ENCODE measurements around the gene IARS1. TPM values are rescaled to one million over a fixed set of nuclear protein-coding genes. Genes with fewer than 3 reads are reported as not detected.

The IARS1 gene
- total and polyA plus RNA-seq, 2 of the 8 experiments (the other 6 are each of a cell fraction or from before 2014, with no cell fraction given) = 74.9 to 243 TPM

- CTCF ChIA-PET (ENCODE audit: partially characterized antibody) = interaction anchor here (0.8 to 1.4 kb wide), 5 partner anchors 9 to 102 kb away, joined by 3 to 4 read pairs (median 3); no protein-coding TSS in a partner anchor
- Histone ChIP-seq H3K4ac (replicated peaks; ENCODE audit: insufficient read length, low read depth, low read length) (no peak overlapping the region), H4K8ac (ENCODE audit: extremely low read depth, insufficient read depth, low read length) (no peak overlapping the region), H2BK20ac (ENCODE audit: low read length) (no peak overlapping the region), H4K5ac (ENCODE audit: insufficient read length, low read depth, low read length) (no peak overlapping the region), H3K23ac (ENCODE audit: insufficient read length) (no peak overlapping the region), H2BK15ac (ENCODE audit: low read length) (no peak overlapping the region), H3K4me1 (replicated peaks in 1 of 4; ENCODE audit: control insufficient read depth in 3 of 4, insufficient read depth in 4 of 4, low read length in 3 of 4) (no peaks in the 10 kb centered on the region), H4K91ac (replicated peaks; ENCODE audit: insufficient read length, low read length) (no peak overlapping the region), H4K20me1 (replicated peaks in 1 of 2; ENCODE audit: control insufficient read depth in 1 of 2, insufficient read depth in 2 of 2, low read length in 2 of 2) (peaks cover 0 to 11% of the 10 kb centered on the region in 2 experiments), H3K4me3 (ENCODE audit: extremely low read depth in 1 of 4, insufficient read depth in 2 of 4, low read depth in 3 of 4, low read length in 4 of 4) (no peak overlapping the region), H2BK120ac (replicated peaks; ENCODE audit: low read depth, low read length) (no peak overlapping the region), H3K79me2 (ENCODE audit: control insufficient read depth in 1 of 2, insufficient read depth in 2 of 2, low read length in 2 of 2) (peaks cover 0 to 11% of the 10 kb centered on the region in 2 experiments; a peak in 2 of 4 replicates), H3K27ac (ENCODE audit: low read depth, low read length) (no peak overlapping the region), H3K23me2 (ENCODE audit: low read depth, low read length) (no peaks in the 10 kb centered on the region), H2AFZ (ENCODE audit: low read length) (no peak overlapping the region), H3K56ac (replicated peaks; ENCODE audit: insufficient read length, low read depth, low read length) (no peak overlapping the region), H3K4me2 (ENCODE audit: insufficient read depth in 1 of 2, low read depth in 2 of 2, low read length in 2 of 2) (no peak overlapping the region), H3K9me3 (ENCODE audit: insufficient read depth in 2 of 2, low read depth in 1 of 2, low read length in 1 of 2) (no peaks in the 10 kb centered on the region), H3K9ac (replicated peaks in 1 of 4; ENCODE audit: extremely low read depth in 1 of 4, low read depth in 3 of 4, low read length in 3 of 4) (no peak overlapping the region), H2BK12ac (ENCODE audit: low read depth, low read length) (no peak overlapping the region), H2AK5ac (ENCODE audit: low read depth, low read length) (no peak overlapping the region), H3K14ac (ENCODE audit: insufficient read length) (no peak overlapping the region), H3K18ac (ENCODE audit: extremely low read depth, low read length) (no peak overlapping the region), H2BK5ac (ENCODE audit: low read depth, low read length) (no peak overlapping the region), H3K79me1 (ENCODE audit: low read depth, low read length) (peaks cover 2% of the 10 kb centered on the region), H3K27me3 (replicated peaks in 1 of 4; ENCODE audit: control insufficient read depth in 3 of 4, extremely low read depth in 1 of 4, insufficient read depth in 3 of 4, low read length in 3 of 4) (no peaks in the 10 kb centered on the region), H3K36me3 (ENCODE audit: control insufficient read depth in 2 of 4, insufficient read depth in 4 of 4, low read length in 3 of 4) (peaks cover 45 to 97% (median 73%) of the 10 kb centered on the region in 4 experiments)
- no peak for DNase-seq (ENCODE audit: low read depth in 1 of 2, low spot score in 2 of 2)
- 92% methylated on average over 2 of the region's 2 CpGs; no CpG with 5 or more reads in 1 of the 2 experiments for WGBS, 2 experiments (ENCODE audit: extremely low coverage in 1 of 2, insufficient coverage in 1 of 2, insufficient read length in 1 of 2, insufficient replicate concordance in 2 of 2, low coverage in 1 of 2, low lambda C conversion rate in 2 of 2, missing lambda C conversion rate in 1 of 2)
- no peak for FAIRE-seq
- POLR2A ChIA-PET (ENCODE audit: partially characterized antibody) = interaction anchor here (0.6 to 7.2 kb wide), 15 partner anchors 10 to 164 kb away, joined by 3 to 87 read pairs (median 6); partner anchors contain the start of gene IARS1
- TF ChIP-seq YY1 (IDR thresholded peaks at IDR 0.05; ENCODE audit: low read depth, low read length) = no peak
- TF ChIP-seq BACH1 (IDR thresholded peaks at IDR 0.05; ENCODE audit: low read length) = no peak
- no peak for TF ChIP-seq FOSL1 (IDR thresholded peaks at IDR 0.05; ENCODE audit: insufficient read depth, low read depth, low read length)
- no peak for TF ChIP-seq BRCA1 (IDR thresholded peaks at IDR 0.05; ENCODE audit: low read depth, low read length)
- no peak for TF ChIP-seq CHD1 (IDR thresholded peaks at IDR 0.05; ENCODE audit: low read depth, low read length)
- no peak for TF ChIP-seq SRF (IDR thresholded peaks at IDR 0.05; ENCODE audit: low read depth, low read length)
- no peak for TF ChIP-seq NANOG (IDR thresholded peaks at IDR 0.05; ENCODE audit: insufficient read depth, low read depth, low read length, poor library complexity, severe bottlenecking)
- TF ChIP-seq TCF12 (IDR thresholded peaks at IDR 0.05; ENCODE audit: low read depth, low read length) = no peak
Observed at GRCh38 chr9:92278110-92278509, 15.4 kb downstream of the IARS1 start.
